ENCODE measurements around the gene KY.

DNA sequence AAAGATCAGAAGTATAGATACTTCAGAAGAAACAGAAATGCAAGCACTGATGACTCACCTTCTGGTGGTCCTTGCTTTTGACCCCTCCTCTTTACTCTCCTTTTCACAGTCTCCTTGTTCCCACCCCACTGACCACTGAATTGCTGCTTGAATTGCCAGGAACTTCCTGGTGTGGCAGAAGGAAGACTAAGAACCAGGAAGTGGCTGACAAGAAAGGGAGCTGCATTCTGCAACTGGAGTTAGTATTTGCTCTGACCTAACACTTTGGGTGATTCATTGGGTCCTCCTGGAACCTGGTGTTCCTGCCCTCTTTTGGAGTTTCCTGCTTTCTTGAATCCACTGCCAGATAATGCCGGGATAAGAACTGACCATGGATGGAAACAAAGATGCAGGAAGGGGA, 23.0 kb downstream of the KY start:
- TF ChIP-seq CTCF (IDR thresholded peaks at IDR 0.05), result no peak
- no peak for TF ChIP-seq POLR2AphosphoS5 (IDR thresholded peaks at IDR 0.05)
- TF ChIP-seq EP300 (IDR thresholded peaks at IDR 0.05), result no peak
- TF ChIP-seq POLR2A (IDR thresholded peaks at IDR 0.05), result no peak
